Prostate gland (tissue), 2 donors: Measurements from ENCODE around the gene AFF3.

Experiments used
- CTCF ChIP-seq, 4 experiments: fragments of 200-600 bp in 2 of 4; fragments of 450-650 bp in 2 of 4; sonication (generic) in 2 of 4; IDR thresholded peaks; 1 replicate in 3 of 4; 2 replicates in 1 of 4; pipeline ENCODE4 v1.5.1; 2016 to 2019; ENCODE audit warnings: antibody characterized with exemption in 4 of 4, mild to moderate bottlenecking in 2 of 4, moderate library complexity in 2 of 4
- POLR2A ChIP-seq: fragments of 450-650 bp; IDR thresholded peaks from one replicate; pipeline ENCODE4 v1.6.1; 2016; ENCODE audit warnings: antibody characterized with exemption, mild to moderate bottlenecking

- TF ChIP-seq CTCF (IDR thresholded peaks at IDR 0.05) (no peak), POLR2A (no peak)
Measured at GRCh38 chr2:99806758-99807157, 335.6 kb downstream of the AFF3 start.
